ENCODE measurements around the gene SYCE1L.
"Not testable (repeated sequence)": the region's sequence is repeated elsewhere in the genome, so short reads cannot be mapped to it uniquely, and the experiment has no call there.

DNA sequence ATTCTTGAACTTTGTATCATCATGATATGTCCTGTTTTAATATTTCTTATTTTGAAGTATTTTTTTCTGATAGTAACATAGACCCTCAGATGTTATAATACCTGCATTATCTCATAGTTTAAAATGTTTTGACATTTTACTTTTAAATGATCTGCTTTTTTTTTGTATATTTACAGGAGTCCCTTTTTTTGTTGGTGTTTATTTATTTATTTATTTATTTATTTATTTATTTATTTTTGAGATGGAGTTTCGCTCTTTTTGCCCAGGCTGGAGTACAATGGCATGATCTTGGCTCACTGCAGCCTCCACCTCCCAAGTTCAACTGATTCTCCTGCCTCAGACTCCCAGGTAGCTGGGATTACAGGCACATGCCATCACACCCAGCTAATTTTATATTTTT is 12.9 kb upstream of the SYCE1L start:
- TF ChIP-seq POLR2A (IDR thresholded peaks at IDR 0.05), result not testable (repeated sequence)
- TF ChIP-seq, protein P1, sequence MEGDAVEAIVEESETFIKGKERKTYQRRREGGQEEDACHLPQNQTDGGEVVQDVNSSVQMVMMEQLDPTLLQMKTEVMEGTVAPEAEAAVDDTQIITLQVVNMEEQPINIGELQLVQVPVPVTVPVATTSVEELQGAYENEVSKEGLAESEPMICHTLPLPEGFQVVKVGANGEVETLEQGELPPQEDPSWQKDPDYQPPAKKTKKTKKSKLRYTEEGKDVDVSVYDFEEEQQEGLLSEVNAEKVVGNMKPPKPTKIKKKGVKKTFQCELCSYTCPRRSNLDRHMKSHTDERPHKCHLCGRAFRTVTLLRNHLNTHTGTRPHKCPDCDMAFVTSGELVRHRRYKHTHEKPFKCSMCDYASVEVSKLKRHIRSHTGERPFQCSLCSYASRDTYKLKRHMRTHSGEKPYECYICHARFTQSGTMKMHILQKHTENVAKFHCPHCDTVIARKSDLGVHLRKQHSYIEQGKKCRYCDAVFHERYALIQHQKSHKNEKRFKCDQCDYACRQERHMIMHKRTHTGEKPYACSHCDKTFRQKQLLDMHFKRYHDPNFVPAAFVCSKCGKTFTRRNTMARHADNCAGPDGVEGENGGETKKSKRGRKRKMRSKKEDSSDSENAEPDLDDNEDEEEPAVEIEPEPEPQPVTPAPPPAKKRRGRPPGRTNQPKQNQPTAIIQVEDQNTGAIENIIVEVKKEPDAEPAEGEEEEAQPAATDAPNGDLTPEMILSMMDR (IDR thresholded peaks at IDR 0.05), result not testable (repeated sequence)

Data from testis (tissue), 2 donors.